Endothelial cell of umbilical vein (primary cell): ENCODE data around the gene TBC1D8. TPM values are rescaled to one million over a fixed set of nuclear protein-coding genes. Genes with fewer than 3 reads are reported as not detected.

Experiments
- BruUV-seq: library from RNA; stranded (reverse); fragments of 400-500 nt; replicated peaks from 2 replicates; lab custom pipeline; 2021; lab: Mats Ljungman, UMichigan
- CTCF ChIA-PET: fragments of 300-600, 350-600 bp; sonication (Branson Sonifier 250); formaldehyde crosslinking; loops from one replicate; lab custom pipeline; 2021; ENCODE audit warnings: antibody characterized with exemption, inconsistent platforms; lab: Charles Lee
- POLR2A ChIA-PET: fragments of 300-600, 350-600 bp; sonication (Branson Sonifier 250); formaldehyde crosslinking; loops from one replicate; lab custom pipeline; 2021; ENCODE audit warnings: antibody characterized with exemption, inconsistent platforms; lab: Charles Lee
- DNase-seq: peaks from one replicate; pipeline ENCODE4 v3.0.0-alpha.2; 2011; ENCODE audit warnings: low read depth, low spot score
- FAIRE-seq: peaks from 2 replicates; lab custom pipeline; 2011; peaks lifted over from hg19 to GRCh38; lab: Jason Lieb, UNC
- H2AFZ ChIP-seq: 2 replicates; pipeline ENCODE4 v1.6.0; 2012; ENCODE audit warnings: low read depth, low read length, control low read depth, inconsistent platforms
- H3K27ac ChIP-seq: 2 replicates; pipeline ENCODE4 v1.5.1; 2011; ENCODE audit warnings: low read depth, mild to moderate bottlenecking, control low read depth, low read length, moderate library complexity; ENCODE audit not compliant: insufficient read depth
- H3K27me3 ChIP-seq, 2 experiments: 2 replicates each; pipeline versions ENCODE4 v1.6.0 to v1.6.1; 2011; ENCODE audit warnings: low read length in 2 of 2, mixed read lengths in 1 of 2; ENCODE audit not compliant: control insufficient read depth in 2 of 2, insufficient read depth in 2 of 2
- H3K36me3 ChIP-seq, 2 experiments: 2 replicates in 1 of 2; 3 replicates in 1 of 2; pipeline ENCODE4 v1.5.1; 2011; ENCODE audit warnings: low read length in 2 of 2, mild to moderate bottlenecking in 1 of 2, moderate library complexity in 1 of 2; ENCODE audit not compliant: control insufficient read depth in 2 of 2, insufficient read depth in 2 of 2; ENCODE audit errors: extremely low read depth in 1 of 2
- H3K4me1 ChIP-seq: 3 replicates; pipeline ENCODE4 v1.5.1; 2011; ENCODE audit warnings: mild to moderate bottlenecking, low read length; ENCODE audit not compliant: control insufficient read depth, insufficient read depth; ENCODE audit errors: extremely low read depth
- H3K4me2 ChIP-seq: 2 replicates; pipeline ENCODE4 v1.6.1; 2011; ENCODE audit warnings: low read length, control low read depth, mixed read lengths; ENCODE audit not compliant: insufficient read depth
- H3K4me3 ChIP-seq, 3 experiments: fragments of 200-600 bp in 1 of 3; sonication (generic), shearing (Covaris generic) in 1 of 3; replicated peaks in 1 of 3; 2 replicates each; pipeline ENCODE4 v1.5.1; 2011 to 2016; ENCODE audit warnings: control low read depth in 3 of 3, low read length in 3 of 3, mild to moderate bottlenecking in 2 of 3, inconsistent platforms in 1 of 3, low read depth in 1 of 3, moderate library complexity in 1 of 3; ENCODE audit not compliant: insufficient read depth in 1 of 3
- H3K79me2 ChIP-seq: 2 replicates; pipeline ENCODE4 v1.6.0; 2012; ENCODE audit warnings: low read length, inconsistent platforms; ENCODE audit not compliant: control insufficient read depth, insufficient read depth
- H3K9ac ChIP-seq: replicated peaks from 2 replicates; pipeline ENCODE3; 2011; ENCODE audit warnings: low read length, control low read depth; ENCODE audit not compliant: insufficient read depth; ENCODE audit errors: extremely low read depth
- H3K9me1 ChIP-seq: replicated peaks from 3 replicates; pipeline ENCODE4 v1.6.0; 2011; ENCODE audit warnings: mild to moderate bottlenecking, low read length; ENCODE audit not compliant: control insufficient read depth, insufficient read depth; ENCODE audit errors: extremely low read depth
- H3K9me3 ChIP-seq: replicated peaks from 2 replicates; pipeline ENCODE4 v1.5.1; 2012; ENCODE audit warnings: low read length, inconsistent platforms; ENCODE audit not compliant: control insufficient read depth, insufficient read depth
- H4K20me1 ChIP-seq: replicated peaks from 2 replicates; pipeline ENCODE3; 2011; ENCODE audit warnings: mild to moderate bottlenecking, low read length; ENCODE audit not compliant: control insufficient read depth, insufficient read depth; ENCODE audit errors: extremely low read depth
- EZH2 ChIP-seq: IDR thresholded peaks from 2 replicates; pipeline ENCODE4 v1.6.1; 2012; ENCODE audit warnings: borderline replicate concordance, low read depth, mild to moderate bottlenecking, moderate library complexity, low read length, inconsistent platforms; ENCODE audit not compliant: severe bottlenecking
- FOS ChIP-seq: IDR thresholded peaks from 2 replicates; pipeline ENCODE4 v1.6.1; 2011; ENCODE audit warnings: mild to moderate bottlenecking, low read length, moderate library complexity, borderline replicate concordance; ENCODE audit not compliant: insufficient read depth
- GATA2 ChIP-seq: IDR thresholded peaks from 2 replicates; pipeline ENCODE4 v1.7.0; 2011; ENCODE audit warnings: low read depth, mild to moderate bottlenecking, moderate library complexity, mixed read lengths, low read length; ENCODE audit not compliant: insufficient read length, insufficient read depth
- JUN ChIP-seq: IDR thresholded peaks from 2 replicates; pipeline ENCODE4 v1.6.1; 2011; ENCODE audit warnings: borderline replicate concordance, low read depth; ENCODE audit not compliant: insufficient read length, insufficient read depth
- MYC ChIP-seq: IDR thresholded peaks from one replicate; pipeline ENCODE4 v1.6.1; 2011; ENCODE audit warnings: mild to moderate bottlenecking, low read depth, low read length
- POLR2A ChIP-seq: IDR thresholded peaks from 2 replicates; pipeline ENCODE4 v1.6.1; 2012; ENCODE audit warnings: low read depth, mild to moderate bottlenecking, control low read depth, low read length
- POLR2AphosphoS5 ChIP-seq: IDR thresholded peaks from 2 replicates; pipeline ENCODE4 v1.6.1; 2012; ENCODE audit warnings: low read depth, mild to moderate bottlenecking, control low read depth, low read length, moderate library complexity; ENCODE audit not compliant: insufficient read depth
- dilution Hi-C: fragments of 300-500 bp; cut with MboI; formaldehyde crosslinking; loops from one replicate; pipeline ENCODE4 v1.15.0; 2019; ENCODE audit warnings: low sequenced_read_pairs; ENCODE audit not compliant: extremely low pct_ligation_motif_present
- intact Hi-C: fragments of 100-400 bp; cut with micrococcal nuclease; formaldehyde crosslinking; loops from one replicate; pipeline ENCODE4 v1.10.0; 2022
- polyA plus RNA-seq, 4 experiments: library from polyadenylated mRNA; depleted of rRNA in 3 of 4; stranded (reverse) in 3 of 4; unstranded in 1 of 4; fragments of >200 nt; gene quantifications; 2 replicates each; pipeline versions ENCODE4 v1.2.1 to v1.2.3, GENCODE V29; 2011 to 2012; ENCODE audit warnings: missing spikeins in 1 of 4
- total RNA-seq: library from RNA; stranded (reverse); gene quantifications from 2 replicates; pipeline ENCODE4 v1.2.3, GENCODE V29; 2021
- TF ChIP-seq, protein P1 (sequence below): IDR thresholded peaks from 2 replicates; pipeline ENCODE4 v1.6.1; 2011; ENCODE audit not compliant: insufficient read depth, insufficient read length
- TF ChIP-seq, protein P2 (sequence below), 2 donors: IDR thresholded peaks; 1 replicate in 1 of 2; 2 replicates in 1 of 2; pipeline ENCODE4 v1.5.1; 2011; ENCODE audit warnings: low read length in 2 of 2, mild to moderate bottlenecking in 2 of 2, moderate library complexity in 2 of 2, control low read depth in 1 of 2, inconsistent platforms in 1 of 2, low read depth in 1 of 2; ENCODE audit not compliant: insufficient read depth in 1 of 2; ENCODE audit errors: extremely low read depth in 1 of 2

TBC1D8 gene
- total and polyA plus RNA-seq, 2 donors (not counting 3 experiments of a cell fraction or from before 2014, with no cell fraction given) = 28.5 to 32.1 TPM

DNA sequence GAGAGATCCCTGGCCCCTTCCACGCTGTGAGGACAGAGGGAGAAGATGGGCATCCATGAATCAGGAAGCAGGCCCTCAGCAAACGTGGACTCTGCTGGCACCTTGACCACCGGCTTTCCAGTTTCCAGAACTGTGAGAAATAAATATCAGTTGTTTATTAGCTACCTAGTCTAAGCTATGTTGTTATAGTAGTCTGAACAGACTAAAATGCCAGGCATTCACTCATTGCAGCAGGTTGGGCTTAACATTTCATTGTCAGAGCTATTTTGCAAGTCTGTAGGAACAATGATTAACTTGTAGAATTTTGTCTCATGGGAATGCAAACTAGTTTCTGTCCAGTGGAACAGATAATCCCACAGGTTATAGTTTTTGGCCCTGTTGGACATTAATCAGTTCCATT, 24.8 kb upstream of the TBC1D8 start:
- Histone ChIP-seq H3K4me2 (no peak overlapping the region), H2AFZ (no peak overlapping the region), H3K4me3 (no peak overlapping the region), H3K27ac (no peak overlapping the region), H4K20me1 (no peaks in the 10 kb centered on the region), H3K27me3 (no peaks in the 10 kb centered on the region), H3K36me3 (no peaks in the 10 kb centered on the region), H3K9me3 (no peaks in the 10 kb centered on the region), H3K79me2 (no peaks in the 10 kb centered on the region), H3K4me1 (no peaks in the 10 kb centered on the region), H3K9ac (no peak overlapping the region), H3K9me1 (no peaks in the 10 kb centered on the region)
- TF ChIP-seq GATA2 (no peak), FOS (no peak), EZH2 (no peak), JUN (no peak), POLR2A (no peak), POLR2AphosphoS5 (no peak), MYC (no peak)
- TF ChIP-seq, protein P1, sequence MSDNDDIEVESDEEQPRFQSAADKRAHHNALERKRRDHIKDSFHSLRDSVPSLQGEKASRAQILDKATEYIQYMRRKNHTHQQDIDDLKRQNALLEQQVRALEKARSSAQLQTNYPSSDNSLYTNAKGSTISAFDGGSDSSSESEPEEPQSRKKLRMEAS = no peak
- TF ChIP-seq, protein P2, sequence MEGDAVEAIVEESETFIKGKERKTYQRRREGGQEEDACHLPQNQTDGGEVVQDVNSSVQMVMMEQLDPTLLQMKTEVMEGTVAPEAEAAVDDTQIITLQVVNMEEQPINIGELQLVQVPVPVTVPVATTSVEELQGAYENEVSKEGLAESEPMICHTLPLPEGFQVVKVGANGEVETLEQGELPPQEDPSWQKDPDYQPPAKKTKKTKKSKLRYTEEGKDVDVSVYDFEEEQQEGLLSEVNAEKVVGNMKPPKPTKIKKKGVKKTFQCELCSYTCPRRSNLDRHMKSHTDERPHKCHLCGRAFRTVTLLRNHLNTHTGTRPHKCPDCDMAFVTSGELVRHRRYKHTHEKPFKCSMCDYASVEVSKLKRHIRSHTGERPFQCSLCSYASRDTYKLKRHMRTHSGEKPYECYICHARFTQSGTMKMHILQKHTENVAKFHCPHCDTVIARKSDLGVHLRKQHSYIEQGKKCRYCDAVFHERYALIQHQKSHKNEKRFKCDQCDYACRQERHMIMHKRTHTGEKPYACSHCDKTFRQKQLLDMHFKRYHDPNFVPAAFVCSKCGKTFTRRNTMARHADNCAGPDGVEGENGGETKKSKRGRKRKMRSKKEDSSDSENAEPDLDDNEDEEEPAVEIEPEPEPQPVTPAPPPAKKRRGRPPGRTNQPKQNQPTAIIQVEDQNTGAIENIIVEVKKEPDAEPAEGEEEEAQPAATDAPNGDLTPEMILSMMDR (IDR thresholded peaks at IDR 0.05; ENCODE audit: extremely low read depth in 1 of 2, insufficient read depth in 1 of 2, low read depth in 1 of 2, low read length in 2 of 2) = no peak
- ChIA-PET CTCF (interaction anchor here (1.0 kb wide), 1 partner anchor 13 kb away, joined by 6 read pairs; no protein-coding TSS in a partner anchor), POLR2A (no interaction called here)
- BruUV-seq = no TSS peak
- intact Hi-C loops (no loop called here), dilution Hi-C loops (no loop called here)
- no peak for DNase-seq
- FAIRE-seq = no peak
